Activated CD8-positive, alpha-beta memory T cell treated with anti-CD3 and anti-CD28 coated beads, Interleukin-2, amount 10 ng/mL, durations not matched to agents 7 days and 5 days (primary cell): Measurements from ENCODE around the gene CES5A. TPM values are rescaled to one million over a fixed set of nuclear protein-coding genes. Genes with fewer than 3 reads are reported as not detected.
"Not testable (repeated sequence)": the region's sequence is repeated elsewhere in the genome, so short reads cannot be mapped to it uniquely, and the experiment has no call there.

Experiments
- ATAC-seq: fragments of 150-1000 bp; cut with Tn5 transposase; one replicate; pipeline ENCODE4 v1.10.0; 2021; ENCODE audit warnings: moderate library complexity
- CTCF ChIA-PET: fragments of 350-600 bp; sonication (Branson Sonifier 250); formaldehyde crosslinking; loops from one replicate; lab custom pipeline; 2021; ENCODE audit warnings: antibody characterized with exemption; lab: Charles Lee
- DNase-seq: peaks from one replicate; pipeline ENCODE4 v3.0.0-alpha.2; 2020
- H3K27ac Mint-ChIP-seq: one replicate; pipeline ENCODE4 v1.8.0; 2021; ENCODE audit warnings: mild to moderate bottlenecking, mixed read lengths
- H3K27me3 Mint-ChIP-seq: one replicate; pipeline ENCODE4 v1.8.0; 2021; ENCODE audit warnings: mixed read lengths
- H3K36me3 Mint-ChIP-seq: one replicate; pipeline ENCODE4 v1.8.0; 2021; ENCODE audit warnings: mild to moderate bottlenecking, mixed read lengths
- H3K4me1 Mint-ChIP-seq: one replicate; pipeline ENCODE4 v1.8.0; 2021; ENCODE audit warnings: mixed read lengths
- H3K4me3 Mint-ChIP-seq: one replicate; pipeline ENCODE4 v1.8.0; 2021; ENCODE audit warnings: mild to moderate bottlenecking, moderate library complexity, mixed read lengths
- H3K9me3 Mint-ChIP-seq: one replicate; pipeline ENCODE4 v1.8.0; 2022; ENCODE audit warnings: low read depth, mixed read lengths
- total RNA-seq, 2 experiments: library from RNA; stranded (reverse); gene quantifications; one replicate each; pipeline ENCODE4 v1.2.3, GENCODE V29; 2021

CES5A gene, protein sequence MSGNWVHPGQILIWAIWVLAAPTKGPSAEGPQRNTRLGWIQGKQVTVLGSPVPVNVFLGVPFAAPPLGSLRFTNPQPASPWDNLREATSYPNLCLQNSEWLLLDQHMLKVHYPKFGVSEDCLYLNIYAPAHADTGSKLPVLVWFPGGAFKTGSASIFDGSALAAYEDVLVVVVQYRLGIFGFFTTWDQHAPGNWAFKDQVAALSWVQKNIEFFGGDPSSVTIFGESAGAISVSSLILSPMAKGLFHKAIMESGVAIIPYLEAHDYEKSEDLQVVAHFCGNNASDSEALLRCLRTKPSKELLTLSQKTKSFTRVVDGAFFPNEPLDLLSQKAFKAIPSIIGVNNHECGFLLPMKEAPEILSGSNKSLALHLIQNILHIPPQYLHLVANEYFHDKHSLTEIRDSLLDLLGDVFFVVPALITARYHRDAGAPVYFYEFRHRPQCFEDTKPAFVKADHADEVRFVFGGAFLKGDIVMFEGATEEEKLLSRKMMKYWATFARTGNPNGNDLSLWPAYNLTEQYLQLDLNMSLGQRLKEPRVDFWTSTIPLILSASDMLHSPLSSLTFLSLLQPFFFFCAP
- not detected for total RNA-seq

DNA sequence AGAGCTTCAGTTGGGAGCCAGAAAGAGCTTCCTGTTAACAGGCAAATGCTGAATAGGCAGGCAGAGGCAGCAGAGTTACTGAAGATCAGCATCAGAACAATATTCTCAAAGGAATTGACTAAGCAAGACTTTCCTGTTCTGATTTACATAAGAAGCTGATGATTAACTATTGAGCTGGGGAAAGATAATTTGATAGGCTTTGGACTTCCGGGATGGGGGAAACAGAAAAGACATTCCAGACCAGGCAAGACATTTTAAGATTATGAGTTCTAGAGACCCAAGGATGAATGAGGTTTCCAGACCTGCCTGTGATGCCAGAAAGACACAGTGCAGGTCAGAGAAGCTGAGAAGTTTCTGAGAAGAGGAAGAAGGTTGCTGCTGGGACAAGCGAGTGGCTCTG lies at the start of gene CES5A:
CES5A (minus strand) TSS at position 101 of the 400 bp plus-strand sequence. CDS start 152 bp downstream, outside the sequence.
- Mint-ChIP-seq H3K4me1 (no peaks in the 10 kb centered on the region), H3K36me3 (no peaks in the 10 kb centered on the region), H3K4me3 (no peak within 1 kb of the TSS), H3K9me3 (no peaks in the 10 kb centered on the region), H3K27me3 (no peaks in the 10 kb centered on the region), H3K27ac (no peak within 1 kb of the TSS)
- no peak for DNase-seq
- no peak for ATAC-seq
- CTCF ChIA-PET: no interaction called here

GRCh38 chr16:55922662-55923061 lies 47.5 kb upstream of the CES5A start:
- H3K9me3 Mint-ChIP-seq: no peaks in the 10 kb centered on the region
- H3K36me3 Mint-ChIP-seq: no peaks in the 10 kb centered on the region
- no peak for DNase-seq
- no peak overlapping the region for H3K4me3 Mint-ChIP-seq
- peaks cover 39% of the 10 kb centered on the region for H3K27me3 Mint-ChIP-seq
- H3K4me1 Mint-ChIP-seq: no peaks in the 10 kb centered on the region
- CTCF ChIA-PET: no interaction called here
- ATAC-seq: no peak
- no peak overlapping the region for H3K27ac Mint-ChIP-seq

DNA sequence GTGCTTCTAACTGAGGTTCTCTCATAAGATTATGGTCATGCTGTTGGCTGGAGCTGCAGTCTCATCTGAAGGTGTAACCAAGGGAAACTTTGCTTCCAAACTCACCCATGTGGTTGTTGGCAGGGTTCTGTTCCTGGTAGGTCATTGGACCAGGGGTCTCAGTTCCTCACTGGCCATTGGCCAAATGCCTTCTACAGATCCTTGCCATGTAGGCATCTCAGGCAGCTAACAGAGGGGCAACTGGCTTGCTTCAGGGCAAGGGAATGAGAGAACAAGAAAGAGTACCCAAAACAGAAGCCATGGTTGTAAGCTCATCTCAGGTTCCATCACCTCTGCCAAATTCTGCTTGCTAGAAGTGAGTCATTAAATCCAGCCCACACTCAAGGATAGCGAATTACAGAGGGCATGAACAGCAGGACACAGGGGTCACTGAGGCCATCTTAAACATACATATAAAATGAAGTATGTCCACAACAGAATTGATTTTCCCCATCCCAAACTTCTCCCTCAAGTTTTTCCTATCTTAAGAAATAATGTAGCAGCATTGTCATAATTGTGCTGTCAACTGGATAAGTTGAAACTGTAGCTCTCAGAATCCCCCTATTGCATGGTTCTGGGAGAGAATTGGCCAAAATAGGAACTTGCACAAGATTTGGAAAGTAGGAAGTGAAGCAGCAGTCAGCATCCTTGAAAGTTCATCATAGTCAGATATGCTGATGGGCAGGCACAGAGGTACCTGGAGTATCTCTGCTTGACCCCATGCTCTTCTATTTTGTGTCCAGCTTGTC lies 42.4 kb upstream of the CES5A start:
- Mint-ChIP-seq H3K4me1 (no peaks in the 10 kb centered on the region), H3K27ac (no peak overlapping the region), H3K4me3 (no peak overlapping the region), H3K36me3 (no peaks in the 10 kb centered on the region), H3K27me3 (peaks cover 15% of the 10 kb centered on the region), H3K9me3 (no peaks in the 10 kb centered on the region)
- CTCF ChIA-PET: no interaction called here
- DNase-seq (no peak), ATAC-seq (no peak)

DNA sequence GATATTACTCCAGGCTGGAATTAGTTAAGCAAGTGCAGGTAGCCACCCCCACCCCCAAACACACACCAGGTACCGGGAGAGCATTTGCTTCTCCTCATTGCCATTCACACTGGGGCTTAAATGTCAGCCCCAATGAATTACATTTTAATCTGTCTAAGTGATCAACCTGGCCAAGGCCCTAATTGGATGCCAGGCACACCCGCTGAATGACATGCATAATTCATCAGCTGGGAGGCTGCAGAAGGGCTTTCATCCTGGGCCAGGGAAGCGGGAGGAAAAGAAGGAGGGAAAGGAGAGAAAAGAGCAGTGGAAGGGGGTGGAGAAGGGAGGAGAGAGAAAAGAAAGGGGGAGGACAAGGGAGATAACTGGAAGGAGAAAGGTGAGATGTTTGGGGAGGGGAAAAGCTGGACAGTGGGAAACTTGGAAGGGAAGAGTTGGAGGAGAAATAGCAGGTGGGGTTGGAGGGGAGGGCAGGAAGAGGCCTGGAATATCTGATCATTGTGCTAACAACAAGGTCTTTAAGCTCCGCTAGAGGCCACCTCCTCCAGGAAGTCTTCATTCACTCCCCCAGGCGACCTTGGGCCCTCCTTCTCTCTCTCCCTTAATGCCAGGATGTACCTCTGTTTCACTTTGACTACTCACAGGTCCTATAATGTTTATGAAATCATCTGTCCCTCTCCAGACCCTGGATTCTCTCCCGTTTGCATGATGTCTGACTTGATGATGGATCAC lies 40.1 kb upstream of the CES5A start:
- DNase-seq (no peak), ATAC-seq (no peak)
- CTCF ChIA-PET: no interaction called here
- H3K9me3 Mint-ChIP-seq: no peaks in the 10 kb centered on the region
- no peak overlapping the region for H3K4me3 Mint-ChIP-seq
- H3K27ac Mint-ChIP-seq: no peak overlapping the region
- H3K36me3 Mint-ChIP-seq: no peaks in the 10 kb centered on the region
- H3K27me3 Mint-ChIP-seq: peaks cover 3% of the 10 kb centered on the region
- H3K4me1 Mint-ChIP-seq: no peaks in the 10 kb centered on the region

GRCh38 chr16:55914383-55914782 lies 39.2 kb upstream of the CES5A start:
- no peaks in the 10 kb centered on the region for H3K27me3 Mint-ChIP-seq

DNA sequence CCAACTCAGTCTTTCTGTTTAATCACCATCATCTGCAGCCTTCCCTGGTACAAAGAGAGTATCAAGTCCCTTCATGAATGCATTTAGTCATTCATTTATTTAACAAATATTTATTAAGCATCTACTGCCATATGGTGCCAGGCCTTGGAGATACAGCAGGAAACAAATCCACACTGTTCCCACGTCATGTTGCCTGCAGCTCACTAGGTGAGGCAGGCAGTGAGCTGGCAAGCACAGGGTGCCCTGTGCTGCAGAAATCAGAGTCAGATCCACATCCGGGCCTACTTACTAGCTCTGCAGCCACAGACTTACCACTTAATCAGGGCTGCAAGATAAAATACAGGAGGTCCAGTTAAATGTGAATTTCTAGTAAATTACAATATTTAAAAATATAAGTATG lies 38.5 kb upstream of the CES5A start:
- no peaks in the 10 kb centered on the region for H3K4me1 Mint-ChIP-seq
- no peak overlapping the region for H3K4me3 Mint-ChIP-seq
- CTCF ChIA-PET: interaction anchor here (1.0 kb wide), 1 partner anchor 19 kb away, joined by 3 read pairs; no protein-coding TSS in a partner anchor
- H3K9me3 Mint-ChIP-seq: no peaks in the 10 kb centered on the region
- H3K27ac Mint-ChIP-seq: no peak overlapping the region
- DNase-seq (no peak), ATAC-seq (no peak)
- no peaks in the 10 kb centered on the region for H3K27me3 Mint-ChIP-seq
- H3K36me3 Mint-ChIP-seq: no peaks in the 10 kb centered on the region

More at GRCh38 chr16:55914383-55914782, 39.2 kb upstream of the CES5A start:
- H3K36me3 Mint-ChIP-seq: no peaks in the 10 kb centered on the region
- no peak overlapping the region for H3K27ac Mint-ChIP-seq
- H3K4me1 Mint-ChIP-seq: no peaks in the 10 kb centered on the region
- DNase-seq (no peak), ATAC-seq (no peak)
- CTCF ChIA-PET: interaction anchor here (1.0 kb wide), 1 partner anchor 19 kb away, joined by 3 read pairs; no protein-coding TSS in a partner anchor
- no peak overlapping the region for H3K4me3 Mint-ChIP-seq
- H3K9me3 Mint-ChIP-seq: no peaks in the 10 kb centered on the region

- not testable (repeated sequence) for H3K4me1 Mint-ChIP-seq, H3K4me3 Mint-ChIP-seq, DNase-seq, ATAC-seq, H3K27ac Mint-ChIP-seq, H3K27me3 Mint-ChIP-seq, H3K36me3 Mint-ChIP-seq, H3K9me3 Mint-ChIP-seq
- CTCF ChIA-PET: interaction anchor here (1.0 kb wide), 1 partner anchor 18 kb away, joined by 3 read pairs; no protein-coding TSS in a partner anchor
Measured at GRCh38 chr16:55913121-55913520, 37.9 kb upstream of the CES5A start.

DNA sequence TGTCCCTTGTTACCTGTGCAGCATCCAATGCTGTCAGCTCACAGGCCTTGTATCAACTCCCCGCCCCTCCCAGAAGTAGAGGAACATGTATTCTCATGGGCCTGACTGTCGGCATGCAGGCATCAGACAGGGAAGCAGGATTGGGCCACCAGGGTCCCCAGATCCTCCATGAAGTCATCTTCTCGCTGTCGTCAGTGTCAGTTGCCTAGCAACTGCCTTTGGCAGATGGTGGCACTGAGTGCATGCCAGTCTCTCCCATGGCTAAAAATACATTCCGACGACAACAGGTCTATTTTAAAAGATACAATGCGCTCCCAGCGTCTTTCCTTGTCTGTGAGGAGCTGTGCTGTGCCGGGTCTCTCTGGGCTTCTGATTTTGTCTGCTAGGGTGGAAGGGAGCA lies 36.8 kb upstream of the CES5A start:
- Mint-ChIP-seq H3K9me3 (no peaks in the 10 kb centered on the region), H3K4me1 (no peaks in the 10 kb centered on the region), H3K27ac (no peak overlapping the region), H3K4me3 (no peak overlapping the region), H3K36me3 (no peaks in the 10 kb centered on the region), H3K27me3 (no peaks in the 10 kb centered on the region)
- CTCF ChIA-PET: no interaction called here
- ATAC-seq: no peak
- no peak for DNase-seq

GRCh38 chr16:55911616-55912015 lies 36.4 kb upstream of the CES5A start:
- H3K27me3 Mint-ChIP-seq: no peaks in the 10 kb centered on the region
- CTCF ChIA-PET: no interaction called here
- H3K4me1 Mint-ChIP-seq: no peaks in the 10 kb centered on the region
- no peak overlapping the region for H3K4me3 Mint-ChIP-seq
- DNase-seq (no peak), ATAC-seq (no peak)
- no peaks in the 10 kb centered on the region for H3K36me3 Mint-ChIP-seq
- no peak overlapping the region for H3K27ac Mint-ChIP-seq
- no peaks in the 10 kb centered on the region for H3K9me3 Mint-ChIP-seq

GRCh38 chr16:55909876-55910275 lies 34.7 kb upstream of the CES5A start:
- Mint-ChIP-seq H3K36me3 (no peaks in the 10 kb centered on the region), H3K9me3 (no peaks in the 10 kb centered on the region)

DNA sequence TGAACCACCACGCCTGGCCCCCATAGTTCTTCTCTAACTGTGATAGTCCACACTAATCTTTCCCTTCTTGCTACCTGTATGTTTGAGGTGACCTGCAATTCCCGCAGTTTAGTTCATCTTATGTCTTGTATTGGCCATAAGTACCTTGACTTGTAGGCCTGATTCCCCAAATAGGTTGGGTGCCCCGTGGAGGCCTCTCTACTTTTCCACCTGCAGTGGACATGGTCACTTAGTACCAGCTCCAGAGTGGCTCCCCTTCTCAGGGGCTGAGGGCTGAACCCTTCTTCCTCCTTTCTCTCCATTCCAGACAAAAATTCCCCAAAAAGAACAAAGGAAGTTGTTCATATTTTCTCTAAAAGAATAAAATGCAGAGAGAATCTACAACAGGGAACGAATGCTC lies 33.5 kb upstream of the CES5A start:
- Mint-ChIP-seq H3K27me3 (no peaks in the 10 kb centered on the region), H3K4me3 (no peak overlapping the region), H3K27ac (no peak overlapping the region), H3K4me1 (no peaks in the 10 kb centered on the region), H3K9me3 (peaks cover 3% of the 10 kb centered on the region), H3K36me3 (no peaks in the 10 kb centered on the region)
- no peak for ATAC-seq
- DNase-seq: no peak
- CTCF ChIA-PET: no interaction called here

More at GRCh38 chr16:55909876-55910275, 34.7 kb upstream of the CES5A start:
- DNase-seq (no peak), ATAC-seq (no peak)
- no peak overlapping the region for H3K4me3 Mint-ChIP-seq
- CTCF ChIA-PET: no interaction called here
- H3K4me1 Mint-ChIP-seq: no peaks in the 10 kb centered on the region
- H3K27me3 Mint-ChIP-seq: no peaks in the 10 kb centered on the region
- H3K27ac Mint-ChIP-seq: no peak overlapping the region

DNA sequence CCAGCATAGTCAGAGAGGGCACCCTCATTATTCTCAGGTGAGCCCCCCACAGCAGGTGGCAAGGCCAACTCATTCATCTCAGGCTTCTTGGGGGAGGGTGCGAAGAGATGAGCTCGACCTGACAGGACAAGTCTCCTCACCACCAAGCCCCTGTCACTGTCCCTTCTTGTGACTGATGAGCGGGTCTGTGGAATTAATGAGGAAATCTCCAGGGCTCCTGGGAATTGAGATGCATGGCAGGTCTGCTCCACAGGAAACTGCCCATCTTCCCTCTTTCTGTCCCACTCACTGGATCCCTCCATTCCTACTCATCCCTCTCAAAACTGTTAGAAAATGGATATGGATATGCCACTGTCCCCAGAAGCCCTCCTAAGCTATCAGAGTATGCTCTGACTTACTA lies 32.5 kb upstream of the CES5A start:
- no peaks in the 10 kb centered on the region for H3K27me3 Mint-ChIP-seq
- ATAC-seq (no peak), DNase-seq (no peak)
- CTCF ChIA-PET: no interaction called here
- no peak overlapping the region for H3K27ac Mint-ChIP-seq
- H3K9me3 Mint-ChIP-seq: peaks cover 4% of the 10 kb centered on the region
- no peaks in the 10 kb centered on the region for H3K4me1 Mint-ChIP-seq
- H3K36me3 Mint-ChIP-seq: no peaks in the 10 kb centered on the region
- H3K4me3 Mint-ChIP-seq: no peak overlapping the region

DNA sequence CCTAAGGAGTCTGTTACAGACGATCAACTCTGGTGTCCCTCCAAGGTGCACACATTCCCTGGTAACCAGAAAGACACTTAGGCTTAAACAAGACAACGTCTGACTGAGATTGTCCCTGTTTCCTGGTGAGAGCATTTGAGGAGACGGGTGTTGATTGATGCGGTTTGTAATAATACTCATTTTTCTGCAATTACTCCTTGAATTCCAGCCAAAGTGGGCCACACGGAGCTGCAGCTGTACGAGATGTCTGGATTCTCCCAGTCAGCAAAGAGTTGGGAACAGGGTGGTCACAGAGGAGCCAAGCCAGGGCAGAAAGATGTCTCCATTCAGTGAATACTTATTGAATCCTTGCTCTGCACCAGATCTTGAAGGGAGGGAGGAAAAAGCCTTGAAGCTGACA lies 30.9 kb upstream of the CES5A start:
- Mint-ChIP-seq H3K9me3 (peaks cover 4% of the 10 kb centered on the region), H3K36me3 (no peaks in the 10 kb centered on the region), H3K4me3 (no peak overlapping the region), H3K4me1 (no peaks in the 10 kb centered on the region), H3K27me3 (no peaks in the 10 kb centered on the region), H3K27ac (no peak overlapping the region)
- CTCF ChIA-PET: interaction anchor here (0.6 kb wide), 1 partner anchor 47 kb away, joined by 3 read pairs; no protein-coding TSS in a partner anchor
- ATAC-seq (no peak), DNase-seq (no peak)
